Adipose tissue (tissue), 3 donors: Measurements from ENCODE around the gene PPP1R8. TPM values are rescaled to one million over a fixed set of nuclear protein-coding genes. Genes with fewer than 3 reads are reported as not detected.

ENCODE experiments used
- H3K27ac ChIP-seq: one replicate; pipeline ENCODE4 v1.5.1; 2013; ENCODE audit warnings: low read depth, low read length
- WGBS, 3 donors: extraction: QIAGEN DNeasy Blood & Tissue Kit; methylation state at CpG; one replicate each; pipeline ENCODE4 v1.1.7; 2013; 5-methylcytosine and 5-hydroxymethylcytosine counted together
- polyA plus RNA-seq, 3 donors: library from polyadenylated mRNA; stranded (reverse); fragments of 200-250 nt; gene quantifications; one replicate each; pipeline ENCODE4 v1.2.3, GENCODE V29; 2013
- donor health status: healthy with polysubstance abuse.
- donor health status: Bipolar disorder and iron deficiency.
- donor health status: healthy.

The PPP1R8 gene
- polyA plus RNA-seq, 3 donors = 12.3 to 27.6 (median 26.9) TPM

GRCh38 chr1:27885114-27885528 is 54.5 kb downstream of the PPP1R8 start:
- WGBS, 3 donors = 52 to 87% (median 56%) methylated on average over 8 of the region's 8 CpGs
- H3K27ac ChIP-seq = peak overlapping the region; percentile 80

DNA sequence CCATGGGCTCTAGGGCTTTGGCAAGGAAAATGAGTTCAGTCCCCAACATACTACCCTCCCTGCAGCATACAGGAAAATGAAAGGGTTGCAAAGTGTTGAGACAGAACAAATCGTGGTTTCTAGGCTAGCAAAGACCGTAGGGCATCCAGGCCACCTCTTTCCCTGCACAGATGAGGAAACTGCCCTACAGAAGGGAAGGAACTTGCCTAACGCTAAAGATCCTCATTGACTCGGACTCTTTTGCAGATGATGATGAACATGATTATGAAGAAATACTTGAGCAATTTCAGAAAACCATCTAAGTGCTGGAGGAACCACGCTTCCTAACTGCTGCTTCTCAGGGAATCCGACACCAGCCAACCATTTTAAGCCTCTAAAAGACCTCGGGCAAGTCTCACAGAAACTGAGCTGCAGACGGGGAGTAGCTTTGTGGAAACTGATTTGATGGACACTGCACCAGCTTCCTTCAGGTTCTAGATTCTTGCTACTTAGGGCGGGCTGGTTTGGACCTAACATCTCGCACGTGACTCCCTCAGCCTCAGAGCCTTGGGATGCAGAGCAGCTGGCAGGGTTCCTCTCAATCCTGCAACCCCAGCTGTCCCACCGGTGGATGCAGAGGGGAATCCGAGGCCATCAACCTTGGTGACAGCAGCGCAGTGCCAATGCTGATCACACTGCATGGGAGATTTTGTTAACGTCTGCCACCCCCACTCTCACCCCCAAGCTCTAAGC is 55.2 kb downstream of the PPP1R8 start:
- peak overlapping the region; percentile 80 for H3K27ac ChIP-seq
- 55 to 85% (median 72%) methylated on average over 15 of the region's 15 CpGs for WGBS, 3 donors

- peak overlapping the region; percentile 55 for H3K27ac ChIP-seq
- WGBS, 3 donors = 57 to 91% (median 67%) methylated on average over 2 of the region's 2 CpGs
Observed at GRCh38 chr1:27886353-27886679, 55.7 kb downstream of the PPP1R8 start.

GRCh38 chr1:27886744-27887143 is 56.2 kb downstream of the PPP1R8 start:
- H3K27ac ChIP-seq = peak overlapping the region; percentile 55
- 70 to 90% (median 74%) methylated on average over 3 of the region's 3 CpGs for WGBS, 3 donors

- no peak overlapping the region for H3K27ac ChIP-seq
- WGBS, 3 donors = 57 to 75% (median 68%) methylated on average over 8 of the region's 8 CpGs
Observed at GRCh38 chr1:27887215-27888021, 56.8 kb downstream of the PPP1R8 start.

DNA sequence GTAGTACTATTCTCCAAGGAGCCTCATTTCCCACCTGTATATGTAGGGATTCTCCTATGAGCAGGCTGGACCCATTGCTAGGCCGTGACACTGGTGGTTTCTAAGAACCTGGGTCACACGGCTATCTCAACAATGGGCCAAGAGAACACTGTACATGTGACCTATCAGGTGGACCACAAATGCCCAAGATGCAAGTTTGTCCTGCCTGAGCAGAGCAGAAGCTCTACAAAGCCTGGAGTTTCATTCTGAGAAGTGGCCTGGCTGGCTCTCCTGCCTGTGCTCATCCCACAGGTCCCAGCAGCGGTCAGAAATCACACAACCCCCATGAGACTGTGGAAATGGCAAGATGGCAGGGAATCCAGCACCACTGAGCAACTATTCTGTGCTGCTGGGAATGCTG is 58.9 kb downstream of the PPP1R8 start:
- no peak overlapping the region for H3K27ac ChIP-seq
- WGBS, 3 donors = 84 to 85% (median 85%) methylated on average over 3 of the region's 3 CpGs

- WGBS, 3 donors = 47 to 78% (median 58%) methylated on average over 7 of the region's 7 CpGs
- H3K27ac ChIP-seq = no peak overlapping the region
Observed at GRCh38 chr1:27891196-27891889, 60.8 kb downstream of the PPP1R8 start.

GRCh38 chr1:27894521-27894920 is 63.9 kb downstream of the PPP1R8 start:
- 78 to 82% (median 79%) methylated on average over 3 of the region's 3 CpGs for WGBS, 3 donors
- no peak overlapping the region for H3K27ac ChIP-seq

Other genes starting within 250 kb of the PPP1R8 start
- 10 to 100 TPM in 1 of 3 donors, 1 to 10 TPM in 2; 8.6 to 12.6 (median 9.0) TPM for gene AHDC1, start 226.6 kb upstream of the PPP1R8 start, polyA plus RNA-seq
- gene FGR, start 195.6 kb upstream of the PPP1R8 start, polyA plus RNA-seq = 10 to 100 TPM in 2 of 3 donors, 1 to 10 TPM in 1; 4.2 to 39.8 (median 33.9) TPM
- 100 to 1,000 TPM in 1 of 3 donors, 10 to 100 TPM in 2; 46.7 to 115 (median 52.2) TPM for gene IFI6, start 158.6 kb upstream of the PPP1R8 start, polyA plus RNA-seq
- gene FAM76A, start 104.8 kb upstream of the PPP1R8 start, polyA plus RNA-seq = 1 to 10 TPM; 3.3 to 5.4 (median 4.3) TPM
- gene STX12, start 57.6 kb upstream of the PPP1R8 start, polyA plus RNA-seq = 10 to 100 TPM; 14.5 to 52.0 (median 47.5) TPM
- gene THEMIS2, start 41.8 kb downstream of the PPP1R8 start, polyA plus RNA-seq = 10 to 100 TPM in 2 of 3 donors, 1 to 10 TPM in 1; 4.8 to 38.9 (median 26.1) TPM
- 10 to 100 TPM; 17.3 to 39.1 (median 22.7) TPM for gene RPA2, start 83.8 kb downstream of the PPP1R8 start, polyA plus RNA-seq
- gene SMPDL3B, start 104.2 kb downstream of the PPP1R8 start, polyA plus RNA-seq = 10 to 100 TPM in 1 of 3 donors, 1 to 10 TPM in 2; 1.0 to 20.3 (median 1.1) TPM
- gene XKR8, start 129.2 kb downstream of the PPP1R8 start, polyA plus RNA-seq = 10 to 100 TPM in 1 of 3 donors, 1 to 10 TPM in 2; 4.2 to 10.7 (median 5.1) TPM